ENCODE results near the gene ZNF560.

ZNF560 gene

DNA sequence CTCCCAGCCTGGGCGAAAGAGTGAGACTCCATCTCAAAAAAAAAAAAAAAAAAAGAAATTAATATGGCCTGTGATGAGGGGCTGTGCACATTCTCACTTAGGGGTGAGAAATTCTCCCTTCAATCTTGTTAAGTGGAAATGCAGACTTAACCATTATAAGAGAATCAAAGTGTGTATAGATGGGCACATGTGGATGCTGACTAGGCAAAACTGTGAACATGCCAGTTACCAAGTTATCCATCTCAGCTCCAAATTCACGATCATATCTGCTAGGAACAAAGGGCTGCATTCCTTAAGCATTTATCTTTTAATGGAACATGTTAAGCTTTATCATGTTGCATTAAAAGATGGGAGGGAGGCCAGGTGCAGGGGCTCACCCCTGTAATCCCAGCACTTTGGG is 4.3 kb downstream of the ZNF560 start:
- H4K8ac ChIP-seq (ENCODE audit: low read length), result no peak overlapping the region
- H2AFZ ChIP-seq (ENCODE audit: low read depth, low read length), result no peak overlapping the region
- no peak overlapping the region for H3K14ac ChIP-seq (ENCODE audit: low read length in 2 of 2)
- H2BK12ac ChIP-seq (ENCODE audit: low read length in 2 of 2), result no peak overlapping the region
- H2BK120ac ChIP-seq (ENCODE audit: low read depth, low read length), result no peak overlapping the region
- no peak overlapping the region for H3K23ac ChIP-seq (ENCODE audit: low read length in 2 of 2)
- WGBS, result no CpG with 5 or more reads among the region's 2 CpGs
- H3K9ac ChIP-seq (ENCODE audit: low read length), result no peak overlapping the region
- no peak overlapping the region for H4K91ac ChIP-seq (ENCODE audit: low read length)
- H3K79me1 ChIP-seq (replicated peaks; ENCODE audit: low read length, poor library complexity, severe bottlenecking), result no peaks in the 10 kb centered on the region
- H3K27me3 ChIP-seq (ENCODE audit: control insufficient read depth in 1 of 2, insufficient read depth in 1 of 2, low read length in 2 of 2), result no peaks in the 10 kb centered on the region
- H3K4me3 ChIP-seq (ENCODE audit: insufficient read depth in 1 of 2, low read depth in 1 of 2, low read length in 2 of 2), result no peak overlapping the region
- peaks cover 59% of the 10 kb centered on the region for H3K9me3 ChIP-seq (ENCODE audit: control insufficient read depth, low read length)
- H3K27ac ChIP-seq (ENCODE audit: low read length, poor library complexity, severe bottlenecking), result no peak overlapping the region
- DNase-seq, result no peak
- H2BK5ac ChIP-seq (ENCODE audit: low read depth, low read length, poor library complexity, severe bottlenecking), result no peak overlapping the region
- no peak overlapping the region for H2BK15ac ChIP-seq (ENCODE audit: low read depth, poor library complexity, severe bottlenecking)
- H3K4me1 ChIP-seq (ENCODE audit: control insufficient read depth, insufficient read depth, low read depth, low read length), result no peaks in the 10 kb centered on the region
- H3K4ac ChIP-seq (ENCODE audit: low read depth in 1 of 2, low read length in 2 of 2), result no peak overlapping the region
- H3K36me3 ChIP-seq (ENCODE audit: control insufficient read depth in 1 of 2, insufficient read depth in 2 of 2, low read depth in 1 of 2, low read length in 2 of 2), result no peaks in the 10 kb centered on the region
- no peak overlapping the region for H3K4me2 ChIP-seq (ENCODE audit: low read length, poor library complexity, severe bottlenecking)
- H3K18ac ChIP-seq (ENCODE audit: low read depth in 1 of 2, low read length in 2 of 2), result no peak overlapping the region
- no peak overlapping the region for H2AK5ac ChIP-seq (ENCODE audit: low read length, severe bottlenecking)

DNA sequence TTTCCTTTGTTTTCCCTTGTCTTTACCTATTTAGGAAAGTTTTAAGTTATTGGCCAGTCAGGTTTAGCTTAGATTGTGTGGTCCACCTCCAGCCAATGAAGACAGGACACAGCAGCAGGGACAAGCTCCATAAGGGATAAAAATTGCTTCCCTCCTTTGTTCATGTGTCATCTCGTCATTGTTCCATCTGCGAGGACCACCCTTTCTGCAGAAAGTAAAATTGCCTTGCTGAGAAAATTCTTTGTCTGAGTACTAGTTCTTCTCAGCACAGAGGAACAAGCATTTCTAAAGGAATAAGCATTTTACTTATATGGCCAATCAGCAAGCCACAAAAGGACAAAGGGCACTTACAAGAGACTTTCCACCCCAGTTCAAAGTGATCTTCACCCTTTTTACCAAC is 11.4 kb downstream of the ZNF560 start:
- no peak overlapping the region for H2BK12ac ChIP-seq (ENCODE audit: low read length in 2 of 2)
- H2AFZ ChIP-seq (ENCODE audit: low read depth, low read length), result no peak overlapping the region
- H2AK5ac ChIP-seq (ENCODE audit: low read length, severe bottlenecking), result no peak overlapping the region
- H3K36me3 ChIP-seq (ENCODE audit: control insufficient read depth in 1 of 2, insufficient read depth in 2 of 2, low read depth in 1 of 2, low read length in 2 of 2), result no peaks in the 10 kb centered on the region
- no peak overlapping the region for H3K18ac ChIP-seq (ENCODE audit: low read depth in 1 of 2, low read length in 2 of 2)
- peaks cover 48% of the 10 kb centered on the region for H3K9me3 ChIP-seq (ENCODE audit: control insufficient read depth, low read length)
- no peak overlapping the region for H3K9ac ChIP-seq (ENCODE audit: low read length)
- no peak overlapping the region for H3K4me3 ChIP-seq (ENCODE audit: insufficient read depth in 1 of 2, low read depth in 1 of 2, low read length in 2 of 2)
- H4K8ac ChIP-seq (ENCODE audit: low read length), result no peak overlapping the region
- no peak overlapping the region for H3K27ac ChIP-seq (ENCODE audit: low read length, poor library complexity, severe bottlenecking)
- H4K91ac ChIP-seq (ENCODE audit: low read length), result no peak overlapping the region
- no peak overlapping the region for H3K23ac ChIP-seq (ENCODE audit: low read length in 2 of 2)
- no peak overlapping the region for H2BK15ac ChIP-seq (ENCODE audit: low read depth, poor library complexity, severe bottlenecking)
- no peaks in the 10 kb centered on the region for H3K27me3 ChIP-seq (ENCODE audit: control insufficient read depth in 1 of 2, insufficient read depth in 1 of 2, low read length in 2 of 2)
- H3K4ac ChIP-seq (ENCODE audit: low read depth in 1 of 2, low read length in 2 of 2), result no peak overlapping the region
- no peak overlapping the region for H2BK5ac ChIP-seq (ENCODE audit: low read depth, low read length, poor library complexity, severe bottlenecking)
- no peak for DNase-seq
- no peak overlapping the region for H3K14ac ChIP-seq (ENCODE audit: low read length in 2 of 2)
- H3K4me2 ChIP-seq (ENCODE audit: low read length, poor library complexity, severe bottlenecking), result no peak overlapping the region
- no peaks in the 10 kb centered on the region for H3K79me1 ChIP-seq (replicated peaks; ENCODE audit: low read length, poor library complexity, severe bottlenecking)
- H3K4me1 ChIP-seq (ENCODE audit: control insufficient read depth, insufficient read depth, low read depth, low read length), result no peaks in the 10 kb centered on the region
- H2BK120ac ChIP-seq (ENCODE audit: low read depth, low read length), result no peak overlapping the region
- WGBS, result 96% methylated on average over 2 of the region's 2 CpGs

DNA sequence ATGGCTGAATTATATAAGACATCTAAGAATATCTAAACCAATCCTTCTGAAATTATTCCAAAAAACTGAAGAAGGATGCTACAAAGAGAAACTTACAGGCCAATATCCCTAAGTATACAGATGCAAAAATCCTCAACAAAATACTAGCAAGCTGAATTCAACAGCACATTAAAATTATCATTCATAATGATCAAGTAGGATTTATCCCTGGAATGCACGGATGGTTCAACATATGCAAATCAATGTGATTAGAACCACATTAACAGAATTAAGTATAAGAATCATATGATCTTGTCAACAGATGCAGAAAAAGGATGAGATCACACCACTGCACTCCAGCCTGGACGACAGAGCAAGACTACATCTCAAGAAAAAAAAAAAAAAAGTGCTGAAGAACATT is 13.3 kb downstream of the ZNF560 start:
- no peak overlapping the region for H3K4me3 ChIP-seq (ENCODE audit: insufficient read depth in 1 of 2, low read depth in 1 of 2, low read length in 2 of 2)
- no peak overlapping the region for H3K27ac ChIP-seq (ENCODE audit: low read length, poor library complexity, severe bottlenecking)
- no peak overlapping the region for H2AK5ac ChIP-seq (ENCODE audit: low read length, severe bottlenecking)
- no peak overlapping the region for H3K18ac ChIP-seq (ENCODE audit: low read depth in 1 of 2, low read length in 2 of 2)
- no peak overlapping the region for H2BK120ac ChIP-seq (ENCODE audit: low read depth, low read length)
- no peak overlapping the region for H4K8ac ChIP-seq (ENCODE audit: low read length)
- H3K27me3 ChIP-seq (ENCODE audit: control insufficient read depth in 1 of 2, insufficient read depth in 1 of 2, low read length in 2 of 2), result no peaks in the 10 kb centered on the region
- no peak overlapping the region for H3K23ac ChIP-seq (ENCODE audit: low read length in 2 of 2)
- H2BK5ac ChIP-seq (ENCODE audit: low read depth, low read length, poor library complexity, severe bottlenecking), result no peak overlapping the region
- H3K4ac ChIP-seq (ENCODE audit: low read depth in 1 of 2, low read length in 2 of 2), result no peak overlapping the region
- H3K9ac ChIP-seq (ENCODE audit: low read length), result no peak overlapping the region
- peaks cover 44% of the 10 kb centered on the region for H3K9me3 ChIP-seq (ENCODE audit: control insufficient read depth, low read length)
- 9% methylated on average over 1 of the region's 2 CpGs for WGBS
- no peak overlapping the region for H3K14ac ChIP-seq (ENCODE audit: low read length in 2 of 2)
- no peaks in the 10 kb centered on the region for H3K79me1 ChIP-seq (replicated peaks; ENCODE audit: low read length, poor library complexity, severe bottlenecking)
- no peak overlapping the region for H2AFZ ChIP-seq (ENCODE audit: low read depth, low read length)
- no peak overlapping the region for H2BK15ac ChIP-seq (ENCODE audit: low read depth, poor library complexity, severe bottlenecking)
- no peaks in the 10 kb centered on the region for H3K4me1 ChIP-seq (ENCODE audit: control insufficient read depth, insufficient read depth, low read depth, low read length)
- no peak overlapping the region for H4K91ac ChIP-seq (ENCODE audit: low read length)
- no peak for DNase-seq
- no peak overlapping the region for H2BK12ac ChIP-seq (ENCODE audit: low read length in 2 of 2)
- H3K36me3 ChIP-seq (ENCODE audit: control insufficient read depth in 1 of 2, insufficient read depth in 2 of 2, low read depth in 1 of 2, low read length in 2 of 2), result no peaks in the 10 kb centered on the region
- H3K4me2 ChIP-seq (ENCODE audit: low read length, poor library complexity, severe bottlenecking), result no peak overlapping the region

DNA sequence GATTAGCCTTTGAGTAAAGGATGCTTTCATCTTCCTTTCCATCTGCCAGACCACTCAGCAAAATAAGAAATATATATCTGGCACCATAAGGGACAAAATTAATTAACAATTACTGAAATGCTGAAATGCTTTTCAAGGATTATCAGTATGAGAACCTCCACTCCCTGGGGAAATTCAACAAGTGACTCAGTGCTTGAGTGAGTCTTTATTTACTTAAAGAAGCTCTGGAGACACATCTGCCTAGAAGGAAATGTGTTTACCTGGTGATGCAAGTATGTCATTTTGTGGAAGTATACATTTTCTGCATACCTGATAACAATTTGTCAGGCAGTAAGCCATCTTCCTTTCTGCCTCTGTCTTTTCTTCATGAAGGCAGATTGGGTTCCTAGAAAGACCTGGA is 23.4 kb downstream of the ZNF560 start:
- no peak overlapping the region for H2BK12ac ChIP-seq (ENCODE audit: low read length in 2 of 2)

More for the DNA sequence above, 23.4 kb downstream of the ZNF560 start:
- Histone ChIP-seq H2AFZ (ENCODE audit: low read depth, low read length) (no peak overlapping the region), H3K9ac (ENCODE audit: low read length) (no peak overlapping the region), H2BK5ac (ENCODE audit: low read depth, low read length, poor library complexity, severe bottlenecking) (no peak overlapping the region), H3K9me3 (ENCODE audit: control insufficient read depth, low read length) (peaks cover 85% of the 10 kb centered on the region), H3K14ac (ENCODE audit: low read length in 2 of 2) (no peak overlapping the region), H3K36me3 (ENCODE audit: control insufficient read depth in 1 of 2, insufficient read depth in 2 of 2, low read depth in 1 of 2, low read length in 2 of 2) (no peaks in the 10 kb centered on the region), H3K4me3 (ENCODE audit: insufficient read depth in 1 of 2, low read depth in 1 of 2, low read length in 2 of 2) (no peak overlapping the region), H3K79me1 (replicated peaks; ENCODE audit: low read length, poor library complexity, severe bottlenecking) (no peaks in the 10 kb centered on the region), H3K27ac (ENCODE audit: low read length, poor library complexity, severe bottlenecking) (no peak overlapping the region), H3K4me2 (ENCODE audit: low read length, poor library complexity, severe bottlenecking) (no peak overlapping the region), H3K27me3 (ENCODE audit: control insufficient read depth in 1 of 2, insufficient read depth in 1 of 2, low read length in 2 of 2) (no peaks in the 10 kb centered on the region), H3K4ac (ENCODE audit: low read depth in 1 of 2, low read length in 2 of 2) (no peak overlapping the region), H4K8ac (ENCODE audit: low read length) (no peak overlapping the region), H3K23ac (ENCODE audit: low read length in 2 of 2) (no peak overlapping the region), H2BK15ac (ENCODE audit: low read depth, poor library complexity, severe bottlenecking) (no peak overlapping the region), H3K4me1 (ENCODE audit: control insufficient read depth, insufficient read depth, low read depth, low read length) (no peaks in the 10 kb centered on the region), H4K91ac (ENCODE audit: low read length) (no peak overlapping the region), H3K18ac (ENCODE audit: low read depth in 1 of 2, low read length in 2 of 2) (no peak overlapping the region), H2BK120ac (ENCODE audit: low read depth, low read length) (no peak overlapping the region), H2AK5ac (ENCODE audit: low read length, severe bottlenecking) (no peak overlapping the region)
- no peak for DNase-seq

All from mesenchymal stem cell (in vitro differentiated cells and primary cell).